SKM-1 treated with dmso at 0.1 percent for 144 hours (cell line): ENCODE data around the gene PRKCE.

Source experiments
- DNase-seq: peaks from one replicate; lab custom pipeline; 2025; ENCODE audit not compliant: unreplicated experiment; lab: John Stamatoyannopoulos, UW

Gene PRKCE

GRCh38 chr2:46064396-46064795 is 412.9 kb downstream of the PRKCE start:
- no peak for DNase-seq

GRCh38 chr2:46065152-46065551 is 413.7 kb downstream of the PRKCE start:
- DNase-seq = no peak

DNA sequence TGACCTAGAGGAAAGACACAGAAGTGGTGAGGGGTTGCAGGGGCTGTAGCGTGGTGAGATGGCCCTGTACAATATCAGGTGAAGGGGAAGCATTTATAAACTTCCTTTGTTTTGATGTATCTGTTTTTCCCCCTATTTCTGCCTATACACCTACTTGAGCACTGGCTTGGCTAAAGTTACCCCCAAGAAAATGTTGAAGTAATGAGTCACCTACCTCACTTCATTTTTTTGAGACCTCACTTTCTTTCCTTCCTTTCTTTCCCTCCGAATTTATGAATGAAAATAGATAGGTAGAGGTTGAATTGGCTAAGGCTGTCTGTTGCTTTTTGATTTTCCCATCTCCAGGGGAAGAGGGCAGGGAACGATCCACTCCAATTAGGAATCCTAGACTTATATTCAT is 414.6 kb downstream of the PRKCE start:
- DNase-seq = no peak

- no peak for DNase-seq
Observed at GRCh38 chr2:46066601-46067000, 415.1 kb downstream of the PRKCE start.

DNA sequence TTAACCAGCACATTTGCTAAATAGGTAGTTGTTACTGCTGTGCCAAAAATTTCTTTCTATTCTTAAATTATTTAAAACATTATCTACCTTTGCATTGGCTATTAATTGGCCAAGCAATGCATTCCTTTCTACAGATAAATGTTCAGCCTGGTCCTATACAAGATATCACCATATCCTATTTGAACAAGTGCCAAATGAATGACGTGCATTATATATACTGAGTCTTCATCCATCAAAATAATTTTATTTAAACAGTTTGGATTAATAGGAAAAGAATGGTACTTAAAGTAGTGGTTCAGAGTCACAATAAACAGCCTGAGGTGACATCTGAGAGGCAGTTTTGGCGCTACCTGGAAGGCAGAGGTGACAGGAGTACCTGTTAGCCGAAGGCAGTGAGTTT is 415.6 kb downstream of the PRKCE start:
- DNase-seq = no peak

DNA sequence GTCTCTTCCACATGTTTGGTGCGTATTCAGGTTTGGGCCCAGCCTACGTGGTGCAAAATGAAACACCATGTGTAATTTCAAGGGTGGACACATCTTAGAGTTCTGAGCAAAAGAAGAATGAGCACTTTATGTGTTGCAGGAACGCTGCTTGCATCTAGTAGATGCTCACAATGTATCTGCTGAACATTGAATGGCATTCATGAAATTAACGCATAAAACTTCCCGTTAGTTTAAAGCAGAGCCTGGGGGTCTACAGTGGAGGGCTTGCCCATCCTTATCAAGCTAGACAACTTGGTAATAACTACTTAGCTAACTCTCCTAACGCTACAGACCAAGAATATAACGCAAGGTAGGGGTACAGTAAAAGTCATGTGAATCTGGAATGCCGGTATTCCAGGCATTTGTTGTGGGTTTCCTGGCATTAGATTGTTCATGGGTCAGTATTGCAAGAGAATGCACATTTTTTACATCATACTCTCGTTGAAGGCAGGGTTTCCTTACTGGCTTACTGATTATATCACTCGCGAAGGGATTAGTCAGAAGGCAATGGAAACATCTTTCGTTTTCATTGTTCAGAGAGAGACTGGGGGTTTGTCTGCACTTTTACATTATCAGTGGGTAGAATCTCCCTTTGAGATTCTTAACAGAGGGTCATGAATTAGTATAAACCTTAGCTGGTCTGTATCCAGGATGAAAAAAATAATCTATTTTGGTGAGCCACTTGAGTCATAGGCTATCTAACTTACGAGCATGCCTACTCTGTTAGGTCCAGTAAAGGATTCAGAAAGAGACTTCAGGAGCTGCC is 416.2 kb downstream of the PRKCE start:
- DNase-seq = no peak

DNA sequence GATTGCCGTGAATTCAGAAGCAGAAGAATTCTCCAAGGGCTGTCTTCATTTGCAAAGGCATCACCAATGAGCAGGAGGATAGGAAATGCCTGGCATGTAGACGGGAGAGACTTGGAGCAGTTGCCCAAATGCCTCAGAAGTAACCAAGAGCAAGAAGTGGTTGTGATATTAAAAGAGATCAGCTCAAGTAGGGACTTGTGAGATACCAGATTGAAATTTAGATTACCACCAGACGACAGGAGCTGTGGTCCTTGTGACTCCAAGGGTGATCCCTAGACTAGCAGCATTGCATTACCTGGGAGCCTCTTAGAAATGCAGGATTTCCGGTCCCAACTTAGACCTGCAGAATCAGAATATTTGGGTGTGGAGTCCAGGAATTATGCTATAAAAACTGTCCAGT is 417.2 kb downstream of the PRKCE start:
- no peak for DNase-seq

DNA sequence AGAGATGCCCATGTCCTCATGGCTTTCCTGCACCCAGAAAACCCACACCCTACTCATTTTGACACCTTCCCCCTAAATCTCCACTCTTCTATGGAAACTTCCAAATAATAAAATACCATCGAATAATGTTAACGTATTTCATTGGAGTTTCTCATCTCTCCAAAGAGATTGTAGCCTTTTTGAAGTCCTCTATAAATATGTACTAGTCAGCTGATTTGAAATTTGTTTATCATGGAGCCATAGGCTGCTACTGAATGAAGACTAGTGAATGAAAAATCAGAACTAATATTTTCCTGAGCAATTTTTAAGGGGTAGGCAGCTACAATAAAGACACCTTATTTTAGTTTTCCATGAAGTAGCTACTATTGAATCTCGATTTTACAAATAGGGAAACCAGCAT is 419.6 kb downstream of the PRKCE start:
- DNase-seq = no peak

DNA sequence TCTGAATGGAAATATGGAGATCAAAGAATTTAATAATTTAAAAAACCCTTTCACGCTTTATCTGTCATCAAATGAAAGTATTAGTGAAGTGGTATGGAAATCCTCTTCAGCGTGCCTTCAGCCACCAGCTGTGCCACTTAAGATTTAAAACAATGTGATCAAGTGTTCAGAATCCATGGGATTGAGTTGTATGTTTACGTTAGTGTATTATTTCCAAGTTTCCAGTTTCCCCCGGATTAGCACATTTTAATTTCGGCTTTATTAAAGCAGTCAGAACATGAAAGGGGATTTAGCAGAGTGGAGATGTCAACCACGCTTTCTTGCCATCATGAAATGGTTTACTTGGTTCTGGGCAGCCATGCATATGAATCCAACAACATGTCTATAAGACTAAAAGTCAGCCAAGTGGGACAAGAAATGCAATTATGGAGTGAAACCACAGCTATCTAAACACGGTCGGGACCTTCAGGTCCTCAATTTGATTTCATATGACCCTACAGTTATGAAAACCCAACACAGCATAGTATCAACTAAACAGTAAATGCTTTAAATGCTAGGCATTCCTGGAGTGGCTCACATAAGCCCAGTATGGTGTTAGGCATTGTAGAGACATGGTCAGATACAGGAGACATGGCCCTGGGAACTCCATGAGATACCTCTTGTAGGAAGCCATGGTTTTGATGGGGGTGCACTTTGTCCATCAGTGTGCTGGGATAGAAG is 420.8 kb downstream of the PRKCE start:
- DNase-seq = no peak

GRCh38 chr2:46073540-46074046 is 422.1 kb downstream of the PRKCE start:
- DNase-seq = no peak

GRCh38 chr2:46074501-46074900 is 423.0 kb downstream of the PRKCE start:
- DNase-seq = no peak

DNA sequence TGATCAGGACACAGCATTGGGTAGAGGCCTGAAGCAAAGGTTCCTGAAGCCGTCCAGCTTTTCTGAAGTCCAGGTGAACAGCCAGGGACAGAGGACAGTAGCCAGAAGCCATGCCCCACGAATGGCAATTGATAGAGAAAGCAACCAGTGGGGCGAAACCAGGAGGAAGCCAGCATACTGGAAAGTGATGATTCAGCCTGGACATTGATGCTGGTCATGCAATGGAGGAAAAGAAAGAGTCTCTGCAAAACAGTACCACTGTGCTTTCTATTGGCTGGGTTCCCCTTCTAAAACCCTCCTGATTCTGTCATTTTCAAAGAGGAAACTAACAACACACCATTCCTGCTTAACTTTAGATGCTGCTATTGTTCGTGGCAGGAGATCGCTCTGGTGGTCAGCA is 424.4 kb downstream of the PRKCE start:
- DNase-seq = no peak

DNA sequence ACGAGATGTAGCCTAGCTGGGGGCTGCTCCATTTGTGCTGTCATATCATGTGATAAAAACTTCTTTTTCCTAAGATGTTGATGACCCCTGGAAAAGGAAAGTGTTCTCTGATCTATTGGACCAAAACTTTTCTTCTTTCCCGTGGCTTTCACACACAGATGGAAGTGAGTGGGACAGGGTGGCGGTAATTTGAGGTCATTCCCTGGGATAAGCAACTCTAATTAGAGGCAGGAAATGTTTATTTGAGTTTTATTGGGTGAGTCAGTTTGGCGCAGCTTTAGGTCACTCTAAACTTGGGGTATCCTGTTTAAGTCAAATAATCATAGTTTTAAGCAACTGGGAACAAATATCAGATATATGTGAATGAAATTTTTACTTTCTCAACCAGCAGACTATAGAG is 424.8 kb downstream of the PRKCE start:
- DNase-seq = no peak

DNA sequence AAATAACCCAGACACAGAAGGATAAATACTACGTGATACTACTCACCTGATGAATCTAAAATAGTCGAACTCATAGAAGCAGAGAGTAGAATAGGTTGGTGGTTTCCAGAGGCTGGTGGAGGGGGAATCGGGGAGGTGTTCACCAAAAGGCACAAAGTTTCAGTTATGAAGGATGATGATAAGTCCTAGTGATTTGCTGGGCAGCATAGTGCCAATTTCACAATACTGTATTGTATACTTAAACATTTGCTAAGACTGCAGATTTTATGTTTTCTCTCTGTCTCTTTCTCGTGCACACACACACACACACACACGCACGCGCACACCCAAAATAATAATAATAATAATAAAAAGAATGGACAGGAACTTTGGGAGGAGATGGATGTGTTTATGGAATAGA is 425.4 kb downstream of the PRKCE start:
- no peak for DNase-seq

DNA sequence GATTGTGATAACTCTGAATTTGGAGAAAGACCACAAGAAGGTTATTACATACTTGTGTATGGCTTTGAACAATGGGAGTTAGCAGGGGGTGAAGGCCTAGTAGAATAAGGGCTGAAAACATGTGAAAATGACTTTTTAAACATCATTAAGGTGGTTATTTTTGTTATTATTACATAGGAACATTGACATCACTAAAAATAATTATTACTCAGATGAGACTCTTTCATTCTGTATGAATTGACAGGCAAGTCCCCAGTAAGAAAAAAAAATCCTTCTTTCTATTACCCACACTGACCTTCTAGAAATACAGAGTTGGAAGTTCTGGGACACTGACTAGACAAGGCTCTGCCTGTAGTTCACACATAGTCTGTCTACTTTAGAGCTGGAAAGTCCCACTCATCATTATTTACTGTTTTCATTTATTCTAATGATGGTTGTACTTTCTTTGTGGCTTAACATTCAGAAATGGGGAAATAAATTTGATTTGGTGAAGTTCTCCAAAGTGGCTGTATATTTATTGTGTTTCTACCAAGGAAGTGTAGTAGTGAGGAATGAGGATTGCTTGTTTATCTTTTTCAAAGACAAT is 426.1 kb downstream of the PRKCE start:
- DNase-seq = no peak

DNA sequence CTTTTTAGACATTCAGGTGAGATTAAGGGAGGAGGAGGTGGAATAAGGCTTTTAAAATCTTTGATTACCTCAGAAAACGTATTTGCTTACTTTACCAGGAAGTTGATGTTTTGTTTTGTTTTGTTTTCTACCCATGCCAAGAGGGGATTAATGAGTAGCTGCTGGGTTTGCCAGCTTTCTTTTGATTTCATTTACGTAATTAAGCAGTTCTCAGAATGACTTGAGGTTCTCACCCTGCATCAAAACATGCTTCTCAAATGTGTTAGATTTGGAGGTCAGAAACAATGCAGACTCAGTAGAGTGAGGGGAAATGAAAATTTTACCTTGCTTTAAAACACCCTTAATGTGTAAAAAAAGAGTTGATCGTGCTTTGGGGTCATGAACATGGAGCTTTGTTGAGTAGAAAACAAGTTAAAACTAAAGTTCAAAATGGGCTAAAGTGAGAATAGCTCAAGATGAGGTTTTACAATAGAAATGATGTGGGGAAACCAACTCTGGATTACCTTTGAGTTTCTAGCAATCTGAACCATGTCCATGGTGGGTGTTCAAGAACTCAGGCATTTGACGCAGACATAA is 428.6 kb downstream of the PRKCE start:
- no peak for DNase-seq

GRCh38 chr2:46082531-46083485 is 431.3 kb downstream of the PRKCE start:
- peak; percentile 65 for DNase-seq

DNA sequence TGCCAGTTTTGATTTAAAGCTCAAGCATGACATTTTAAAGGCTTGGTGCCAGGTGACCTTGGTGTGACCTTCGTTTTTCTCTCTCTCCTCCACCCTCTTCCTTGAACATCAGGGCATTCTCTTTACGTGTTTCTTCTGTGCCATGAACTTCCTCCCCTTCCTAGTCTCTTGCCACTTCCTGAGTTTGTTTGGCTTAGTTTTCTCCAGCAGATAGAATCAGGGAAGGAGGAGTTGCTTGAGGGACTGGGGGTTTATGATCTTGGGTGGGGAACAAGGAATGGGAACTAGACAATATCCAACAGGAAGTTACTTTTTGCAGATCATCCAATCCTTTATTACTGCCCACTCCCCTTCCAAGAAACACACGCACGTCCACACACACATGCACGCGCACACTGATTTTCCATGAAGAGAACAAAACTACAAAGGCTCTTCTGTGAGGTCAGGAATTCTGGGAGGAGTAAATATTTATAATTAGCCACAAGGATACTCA is 435.1 kb downstream of the PRKCE start:
- no peak for DNase-seq

GRCh38 chr2:46087492-46087891 is 436.0 kb downstream of the PRKCE start:
- no peak for DNase-seq

DNA sequence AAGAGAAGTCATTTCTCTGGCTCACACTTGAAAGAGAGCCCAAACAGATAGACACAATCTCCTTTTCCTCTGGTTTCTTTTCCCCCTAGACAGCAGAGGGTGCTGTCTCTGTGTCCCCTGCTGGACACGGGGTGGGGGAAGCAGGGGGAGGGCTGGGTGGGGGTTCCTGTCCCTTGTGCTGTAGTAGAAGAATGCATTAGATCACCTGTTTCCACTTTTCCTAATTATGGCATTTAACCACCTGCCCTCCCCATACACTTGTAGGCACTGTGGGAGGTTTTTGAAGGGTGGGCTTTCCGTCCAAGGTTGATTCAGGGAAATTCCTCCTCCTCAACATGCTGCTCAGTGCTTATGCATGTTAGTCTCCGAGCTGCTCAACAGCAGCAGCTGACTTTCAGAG is 439.5 kb downstream of the PRKCE start:
- no peak for DNase-seq
